Activated CD8-positive, alpha-beta memory T cell treated with anti-CD3 and anti-CD28 coated beads, Interleukin-2, amount 10 ng/mL, durations not matched to agents 7 days and 5 days (primary cell): ENCODE data around the gene AGMO. TPM values are rescaled to one million over a fixed set of nuclear protein-coding genes. Genes with fewer than 3 reads are reported as not detected.

ENCODE experiments used
- ATAC-seq: fragments of 150-1000 bp; cut with Tn5 transposase; one replicate; pipeline ENCODE4 v1.10.0; 2021; ENCODE audit warnings: moderate library complexity
- CTCF ChIA-PET: fragments of 350-600 bp; sonication (Branson Sonifier 250); formaldehyde crosslinking; loops from one replicate; lab custom pipeline; 2021; ENCODE audit warnings: antibody characterized with exemption; lab: Charles Lee
- DNase-seq: peaks from one replicate; pipeline ENCODE4 v3.0.0-alpha.2; 2020
- H3K27ac Mint-ChIP-seq: one replicate; pipeline ENCODE4 v1.8.0; 2021; ENCODE audit warnings: mild to moderate bottlenecking, mixed read lengths
- H3K27me3 Mint-ChIP-seq: one replicate; pipeline ENCODE4 v1.8.0; 2021; ENCODE audit warnings: mixed read lengths
- H3K36me3 Mint-ChIP-seq: one replicate; pipeline ENCODE4 v1.8.0; 2021; ENCODE audit warnings: mild to moderate bottlenecking, mixed read lengths
- H3K4me1 Mint-ChIP-seq: one replicate; pipeline ENCODE4 v1.8.0; 2021; ENCODE audit warnings: mixed read lengths
- H3K4me3 Mint-ChIP-seq: one replicate; pipeline ENCODE4 v1.8.0; 2021; ENCODE audit warnings: mild to moderate bottlenecking, moderate library complexity, mixed read lengths
- H3K9me3 Mint-ChIP-seq: one replicate; pipeline ENCODE4 v1.8.0; 2022; ENCODE audit warnings: low read depth, mixed read lengths
- total RNA-seq, 2 experiments: library from RNA; stranded (reverse); gene quantifications; one replicate each; pipeline ENCODE4 v1.2.3, GENCODE V29; 2021

AGMO gene
- total RNA-seq, 2 experiments from 2014 or later, result not detected

- CTCF ChIA-PET, result no interaction called here
- Mint-ChIP-seq H3K4me1 (no peaks in the 10 kb centered on the region), H3K36me3 (no peaks in the 10 kb centered on the region), H3K4me3 (no peak overlapping the region), H3K27ac (no peak overlapping the region), H3K27me3 (no peaks in the 10 kb centered on the region), H3K9me3 (peaks cover 3% of the 10 kb centered on the region)
- no peak for DNase-seq
- ATAC-seq, result no peak
These were observed 56.1 kb downstream of the AGMO start for GRCh38 chr7:15505761-15506160.

GRCh38 chr7:15504351-15504750 lies 57.5 kb downstream of the AGMO start:
- no peaks in the 10 kb centered on the region for H3K36me3 Mint-ChIP-seq
- H3K27ac Mint-ChIP-seq, result no peak overlapping the region
- CTCF ChIA-PET, result no interaction called here
- no peaks in the 10 kb centered on the region for H3K27me3 Mint-ChIP-seq
- H3K4me3 Mint-ChIP-seq, result no peak overlapping the region
- ATAC-seq, result no peak
- peaks cover 3% of the 10 kb centered on the region for H3K9me3 Mint-ChIP-seq
- no peak for DNase-seq
- no peaks in the 10 kb centered on the region for H3K4me1 Mint-ChIP-seq

- CTCF ChIA-PET, result no interaction called here
- Mint-ChIP-seq H3K36me3 (no peaks in the 10 kb centered on the region), H3K4me3 (no peak overlapping the region), H3K27me3 (no peaks in the 10 kb centered on the region), H3K4me1 (no peaks in the 10 kb centered on the region), H3K27ac (no peak overlapping the region), H3K9me3 (peaks cover 3% of the 10 kb centered on the region)
- DNase-seq (no peak), ATAC-seq (no peak)
These were observed 58.1 kb downstream of the AGMO start for GRCh38 chr7:15503603-15504290.

- CTCF ChIA-PET, result no interaction called here
- H3K27me3 Mint-ChIP-seq, result no peaks in the 10 kb centered on the region
These were observed 63.4 kb downstream of the AGMO start for GRCh38 chr7:15498465-15498864.

GRCh38 chr7:15495170-15495569 lies 66.6 kb downstream of the AGMO start:
- Mint-ChIP-seq H3K4me1 (no peaks in the 10 kb centered on the region), H3K27me3 (no peaks in the 10 kb centered on the region), H3K4me3 (no peak overlapping the region), H3K27ac (no peak overlapping the region), H3K9me3 (peaks cover 3% of the 10 kb centered on the region), H3K36me3 (no peaks in the 10 kb centered on the region)
- no peak for DNase-seq
- CTCF ChIA-PET, result no interaction called here
- no peak for ATAC-seq

More at GRCh38 chr7:15498465-15498864, 63.4 kb downstream of the AGMO start:
- Mint-ChIP-seq H3K4me3 (no peak overlapping the region), H3K27ac (no peak overlapping the region), H3K36me3 (no peaks in the 10 kb centered on the region), H3K9me3 (no peaks in the 10 kb centered on the region), H3K4me1 (no peaks in the 10 kb centered on the region)
- DNase-seq, result no peak
- no peak for ATAC-seq

DNA sequence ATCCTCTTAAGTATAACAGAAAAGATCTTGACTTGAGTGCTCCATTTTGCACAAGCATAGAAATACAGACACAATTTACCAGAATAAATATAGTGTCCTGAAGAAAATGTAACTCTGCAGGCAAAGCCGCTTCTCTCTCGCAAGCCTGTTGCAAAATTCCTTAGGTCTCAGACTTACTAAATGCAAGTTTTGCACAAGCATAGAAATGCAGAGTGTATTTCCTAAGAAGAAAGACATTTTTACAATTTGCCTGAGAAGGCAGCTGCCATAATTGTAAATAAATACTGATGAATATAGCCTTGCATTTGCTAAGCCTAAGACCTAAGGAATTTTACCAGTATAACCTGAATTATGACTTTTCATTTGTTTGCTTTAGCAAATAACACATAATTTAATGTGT lies 67.1 kb downstream of the AGMO start:
- H3K4me1 Mint-ChIP-seq, result no peaks in the 10 kb centered on the region
- H3K27me3 Mint-ChIP-seq, result no peaks in the 10 kb centered on the region

GRCh38 chr7:15491361-15491760 lies 70.5 kb downstream of the AGMO start:
- DNase-seq (no peak), ATAC-seq (no peak)
- Mint-ChIP-seq H3K27ac (no peak overlapping the region), H3K27me3 (no peaks in the 10 kb centered on the region), H3K36me3 (no peaks in the 10 kb centered on the region), H3K4me1 (no peaks in the 10 kb centered on the region), H3K9me3 (peaks cover 3% of the 10 kb centered on the region), H3K4me3 (no peak overlapping the region)
- CTCF ChIA-PET, result no interaction called here

More for the DNA sequence above, 67.1 kb downstream of the AGMO start:
- H3K36me3 Mint-ChIP-seq, result no peaks in the 10 kb centered on the region
- DNase-seq (no peak), ATAC-seq (no peak)
- CTCF ChIA-PET, result no interaction called here
- no peak overlapping the region for H3K4me3 Mint-ChIP-seq
- H3K27ac Mint-ChIP-seq, result no peak overlapping the region
- peaks cover 3% of the 10 kb centered on the region for H3K9me3 Mint-ChIP-seq

DNA sequence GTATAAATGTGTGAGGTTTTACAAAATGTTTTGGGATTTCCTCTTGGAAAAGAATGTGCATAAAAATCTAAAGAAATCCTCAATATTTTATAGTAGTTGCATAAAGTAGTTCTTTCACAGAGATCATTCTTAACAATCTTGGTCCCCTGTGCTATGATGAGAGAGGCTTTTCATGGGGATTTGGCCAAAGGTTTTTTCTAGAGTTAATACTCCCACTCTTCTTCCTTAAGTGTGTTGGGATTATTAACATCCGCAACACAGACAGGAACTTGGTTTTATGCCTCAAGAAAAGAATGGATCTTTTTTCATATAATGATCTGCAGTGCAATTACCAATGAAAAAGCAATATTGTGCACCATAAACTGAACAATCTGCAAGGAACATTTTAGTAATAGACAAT lies 71.5 kb downstream of the AGMO start:
- Mint-ChIP-seq H3K27me3 (no peaks in the 10 kb centered on the region), H3K4me3 (no peak overlapping the region), H3K27ac (no peak overlapping the region), H3K4me1 (no peaks in the 10 kb centered on the region), H3K36me3 (no peaks in the 10 kb centered on the region), H3K9me3 (peaks cover 3% of the 10 kb centered on the region)
- ATAC-seq (no peak), DNase-seq (no peak)
- CTCF ChIA-PET, result no interaction called here

GRCh38 chr7:15489861-15490260 lies 72.0 kb downstream of the AGMO start:
- DNase-seq (no peak), ATAC-seq (no peak)
- no peaks in the 10 kb centered on the region for H3K36me3 Mint-ChIP-seq
- H3K4me1 Mint-ChIP-seq, result no peaks in the 10 kb centered on the region
- no peak overlapping the region for H3K4me3 Mint-ChIP-seq
- H3K27ac Mint-ChIP-seq, result no peak overlapping the region
- CTCF ChIA-PET, result no interaction called here
- peaks cover 3% of the 10 kb centered on the region for H3K9me3 Mint-ChIP-seq
- no peaks in the 10 kb centered on the region for H3K27me3 Mint-ChIP-seq

DNA sequence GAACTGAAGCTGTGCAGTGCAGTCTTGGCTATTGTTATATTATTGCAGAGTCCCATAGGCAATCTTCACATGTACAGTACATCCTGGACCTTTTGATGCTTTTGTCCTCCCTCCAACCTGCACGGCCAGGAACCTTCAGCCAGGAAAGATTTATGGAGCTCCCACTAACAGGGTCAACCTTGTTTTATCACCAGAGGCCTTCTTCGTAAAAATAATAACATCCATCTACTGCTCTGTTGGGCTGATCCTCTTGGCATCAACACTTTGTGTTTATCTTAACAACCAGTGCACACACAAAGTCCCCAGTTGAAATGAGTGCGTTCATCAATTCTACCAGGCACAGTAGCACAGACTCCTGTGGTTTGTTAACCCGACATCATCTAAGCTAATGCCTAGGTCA lies 72.4 kb downstream of the AGMO start:
- no peaks in the 10 kb centered on the region for H3K27me3 Mint-ChIP-seq
- DNase-seq (no peak), ATAC-seq (no peak)
- H3K36me3 Mint-ChIP-seq, result no peaks in the 10 kb centered on the region
- H3K4me1 Mint-ChIP-seq, result no peaks in the 10 kb centered on the region
- no peak overlapping the region for H3K4me3 Mint-ChIP-seq
- CTCF ChIA-PET, result no interaction called here
- H3K27ac Mint-ChIP-seq, result no peak overlapping the region
- H3K9me3 Mint-ChIP-seq, result peaks cover 8% of the 10 kb centered on the region

DNA sequence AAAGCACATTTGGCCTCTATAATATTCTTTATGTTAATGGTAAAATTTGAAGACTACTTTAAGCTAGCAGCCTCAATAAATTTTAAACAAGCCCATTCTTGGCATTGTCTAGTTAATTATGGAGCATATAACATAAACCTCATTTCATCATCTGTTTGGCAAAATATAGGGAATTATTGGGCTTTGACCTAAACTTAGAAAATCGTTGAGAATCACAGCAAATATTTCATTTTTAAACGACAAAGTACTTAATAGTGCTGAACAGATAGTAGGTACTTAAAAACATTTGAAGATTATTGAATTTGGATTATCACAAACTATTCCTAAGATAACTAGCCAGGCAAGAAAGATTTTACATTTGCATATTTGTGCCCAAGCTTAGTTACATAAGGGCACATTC lies 73.4 kb downstream of the AGMO start:
- ATAC-seq, result no peak

DNA sequence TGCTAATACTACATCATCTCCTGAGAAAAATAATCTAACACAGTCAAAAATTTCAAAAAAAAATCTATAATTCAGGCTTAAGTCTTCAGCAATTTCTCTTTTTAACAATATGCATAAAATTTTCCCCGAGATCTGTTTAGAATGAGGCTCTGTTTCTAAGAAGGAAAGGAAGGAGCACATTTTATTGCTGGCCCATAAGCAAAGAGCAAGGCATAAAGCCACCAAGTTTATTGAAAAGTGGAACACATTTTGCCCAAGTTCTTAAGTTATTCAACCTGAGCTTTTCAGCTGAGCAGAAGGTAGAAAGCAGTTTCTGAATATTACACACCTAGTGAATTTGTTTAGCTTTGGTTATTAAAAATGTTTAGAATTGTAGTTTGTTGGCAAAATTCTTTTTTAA lies 73.9 kb downstream of the AGMO start:
- ATAC-seq (no peak), DNase-seq (no peak)
- Mint-ChIP-seq H3K9me3 (peaks cover 10% of the 10 kb centered on the region), H3K27me3 (no peaks in the 10 kb centered on the region), H3K36me3 (no peaks in the 10 kb centered on the region), H3K4me1 (no peaks in the 10 kb centered on the region), H3K27ac (no peak overlapping the region), H3K4me3 (no peak overlapping the region)
- CTCF ChIA-PET, result no interaction called here

More for the DNA sequence above, 73.4 kb downstream of the AGMO start:
- CTCF ChIA-PET, result no interaction called here
- H3K4me3 Mint-ChIP-seq, result no peak overlapping the region
- H3K36me3 Mint-ChIP-seq, result no peaks in the 10 kb centered on the region
- DNase-seq, result no peak
- no peaks in the 10 kb centered on the region for H3K4me1 Mint-ChIP-seq
- peaks cover 10% of the 10 kb centered on the region for H3K9me3 Mint-ChIP-seq
- no peak overlapping the region for H3K27ac Mint-ChIP-seq
- no peaks in the 10 kb centered on the region for H3K27me3 Mint-ChIP-seq

- Mint-ChIP-seq H3K27me3 (no peaks in the 10 kb centered on the region), H3K27ac (no peak overlapping the region), H3K4me3 (no peak overlapping the region), H3K4me1 (no peaks in the 10 kb centered on the region), H3K36me3 (no peaks in the 10 kb centered on the region), H3K9me3 (peaks cover 7% of the 10 kb centered on the region)
- CTCF ChIA-PET, result no interaction called here
- DNase-seq (no peak), ATAC-seq (no peak)
These were observed 75.8 kb downstream of the AGMO start for GRCh38 chr7:15485998-15486397.

- Mint-ChIP-seq H3K36me3 (no peaks in the 10 kb centered on the region), H3K4me1 (no peaks in the 10 kb centered on the region), H3K27ac (no peak overlapping the region), H3K27me3 (no peaks in the 10 kb centered on the region), H3K9me3 (peaks cover 7% of the 10 kb centered on the region), H3K4me3 (no peak overlapping the region)
- CTCF ChIA-PET, result no interaction called here
- DNase-seq (no peak), ATAC-seq (no peak)
These were observed 76.4 kb downstream of the AGMO start for GRCh38 chr7:15485431-15485830.

DNA sequence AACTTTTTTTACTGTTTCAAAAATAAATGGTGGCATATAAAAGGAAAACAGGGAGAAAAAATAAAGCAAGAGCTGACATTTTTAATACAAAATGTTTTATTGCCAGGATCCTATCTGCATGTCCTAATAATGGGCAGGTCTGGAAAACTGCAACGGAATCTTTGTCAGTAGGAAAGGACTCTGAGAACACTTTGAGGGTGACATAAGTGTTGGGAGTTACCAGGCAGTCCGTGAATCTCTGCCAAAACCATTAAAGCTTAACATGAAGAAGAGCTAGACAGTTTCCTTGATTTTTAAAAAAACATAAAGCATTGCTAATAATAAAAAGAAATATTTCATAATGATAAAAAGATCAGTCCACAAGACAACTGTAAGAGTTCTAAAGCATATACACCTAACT lies 80.7 kb downstream of the AGMO start:
- no peak overlapping the region for H3K4me3 Mint-ChIP-seq
- no peak for ATAC-seq
- no peak overlapping the region for H3K27ac Mint-ChIP-seq
- no peaks in the 10 kb centered on the region for H3K4me1 Mint-ChIP-seq
- peaks cover 9% of the 10 kb centered on the region for H3K9me3 Mint-ChIP-seq
- no peaks in the 10 kb centered on the region for H3K36me3 Mint-ChIP-seq
- DNase-seq, result no peak
- H3K27me3 Mint-ChIP-seq, result no peaks in the 10 kb centered on the region
- CTCF ChIA-PET, result no interaction called here
